Activated CD4-positive, alpha-beta T cell treated with anti-CD3 and anti-CD28 coated beads, Interleukin-2, amount 50 U/mL, for 16 hours (primary cell): ENCODE measurements around the gene OFD1.
A peak's percentile ranks its signal among the peaks of the same experiment; 100 is the strongest.

Experiments used
- DNase-seq: peaks from one replicate; pipeline ENCODE4 v3.0.0-alpha.2; 2020

Gene OFD1

DNA sequence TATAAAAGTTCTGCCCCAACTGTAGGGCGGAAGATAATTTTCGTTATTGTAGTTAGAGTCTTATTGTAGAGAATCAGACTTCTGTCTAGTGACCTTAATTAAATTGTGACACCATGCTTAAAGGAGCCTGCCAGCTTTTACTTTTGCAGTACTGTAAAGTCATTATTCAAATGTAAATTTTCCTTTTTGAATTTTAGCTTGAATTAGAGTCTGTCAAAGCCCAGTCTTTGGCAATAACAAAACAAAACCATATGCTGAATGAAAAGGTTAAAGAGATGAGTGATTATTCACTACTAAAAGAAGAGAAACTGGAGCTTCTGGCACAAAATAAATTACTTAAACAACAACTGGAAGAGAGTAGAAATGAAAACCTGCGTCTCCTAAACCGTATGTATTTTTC is 21.8 kb downstream of the OFD1 start:
- no peak for DNase-seq

DNA sequence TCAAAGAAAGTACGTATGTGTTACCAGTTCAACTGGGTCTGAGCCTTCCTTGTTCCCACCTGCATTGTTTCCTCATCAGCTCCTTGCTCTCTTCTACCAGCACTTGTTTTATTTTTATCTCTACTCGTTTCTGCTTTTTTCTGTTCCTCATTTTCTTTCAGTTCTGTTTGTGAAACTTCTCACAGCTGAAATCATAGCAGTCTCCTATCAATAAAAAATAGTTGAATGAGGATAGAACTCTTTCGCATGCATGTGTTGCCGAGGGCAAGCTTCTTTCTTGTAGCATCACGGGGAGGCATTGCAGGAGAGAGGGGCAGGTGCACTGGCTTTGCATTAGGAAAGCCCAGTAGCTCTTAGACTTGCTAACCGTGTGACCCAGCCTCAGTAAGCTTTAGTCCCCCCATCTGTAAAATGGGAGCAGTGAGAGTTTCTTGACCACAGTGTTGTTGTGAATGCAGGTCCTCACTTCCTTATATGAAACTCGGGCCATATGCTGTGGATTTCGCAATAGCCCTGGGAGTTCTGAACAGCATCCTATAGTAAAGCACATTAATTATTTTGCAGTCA is 24.7 kb downstream of the OFD1 start:
- no peak for DNase-seq

DNA sequence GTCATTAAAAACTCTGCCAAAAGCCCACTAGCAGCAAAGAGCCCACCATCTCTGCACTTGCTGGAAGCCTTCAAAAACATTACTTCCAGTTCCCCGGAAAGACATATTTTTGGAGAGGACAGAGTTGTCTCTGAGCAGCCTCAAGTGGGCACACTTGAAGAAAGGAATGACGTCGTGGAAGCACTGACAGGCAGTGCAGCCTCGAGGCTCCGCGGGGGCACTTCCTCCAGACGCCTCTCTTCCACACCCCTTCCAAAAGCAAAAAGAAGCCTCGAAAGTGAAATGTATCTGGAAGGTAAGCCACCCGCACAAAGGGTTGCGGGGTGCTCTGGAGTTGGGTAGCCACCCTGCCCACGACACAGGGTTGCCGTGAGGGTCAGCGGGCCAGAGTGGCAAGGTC is 25.9 kb downstream of the OFD1 start:
- DNase-seq, result no peak

DNA sequence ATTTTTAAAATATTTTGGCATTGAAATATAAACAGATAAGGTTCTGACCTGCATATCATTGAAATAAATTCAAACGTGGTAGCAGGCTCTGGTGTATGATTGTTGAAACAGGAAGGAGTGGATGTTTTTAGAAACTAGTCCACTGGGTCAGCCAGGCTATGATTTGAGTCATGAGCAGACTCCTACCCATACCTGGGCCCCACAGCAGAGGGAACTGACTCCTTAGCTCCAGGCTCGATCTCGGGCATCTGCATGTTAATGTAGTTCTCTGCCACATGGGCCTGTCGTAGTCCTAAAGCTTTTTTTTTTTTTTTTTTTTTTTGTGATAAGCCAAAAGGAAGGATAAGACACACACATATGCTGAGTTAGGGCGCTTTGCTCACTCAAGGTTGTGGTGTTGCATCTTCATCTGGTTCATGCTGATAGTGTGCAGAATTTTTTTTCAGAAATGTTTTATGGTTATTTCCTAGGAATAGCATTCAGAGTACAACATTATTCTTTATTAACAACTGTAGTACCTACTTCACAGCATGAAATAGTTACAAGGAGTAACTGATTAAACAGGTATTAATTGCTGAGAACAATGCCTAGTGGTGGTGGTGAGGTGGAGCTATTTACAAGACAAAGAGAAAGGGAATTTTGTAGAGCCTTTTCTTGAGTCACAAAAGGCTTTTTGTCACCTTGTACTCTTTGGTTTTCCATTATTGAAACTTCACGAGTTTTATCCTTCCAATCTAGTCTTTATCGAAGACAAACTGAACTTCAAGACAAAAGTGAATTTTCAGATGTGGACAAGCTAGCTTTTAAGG is 27.3 kb downstream of the OFD1 start:
- peak; percentile 14 for DNase-seq

DNA sequence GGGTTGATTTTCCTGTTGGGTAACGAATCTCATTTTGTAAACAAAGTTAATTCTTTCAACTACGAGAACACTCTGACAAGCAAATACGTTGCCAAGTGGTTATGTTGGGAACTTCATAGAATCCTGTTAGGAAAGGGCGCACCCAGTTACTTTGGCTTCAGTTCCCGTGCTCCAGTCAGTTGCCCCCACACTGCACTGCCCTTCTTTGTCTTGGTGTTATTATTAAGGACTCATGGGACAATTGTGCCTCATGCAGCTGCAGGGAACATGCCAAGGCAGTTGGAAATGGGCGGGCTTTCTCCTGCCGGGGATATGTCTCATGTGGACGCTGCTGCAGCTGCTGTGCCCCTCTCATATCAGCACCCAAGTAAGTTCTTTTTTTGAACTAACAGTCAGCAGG is 28.9 kb downstream of the OFD1 start:
- no peak for DNase-seq

DNA sequence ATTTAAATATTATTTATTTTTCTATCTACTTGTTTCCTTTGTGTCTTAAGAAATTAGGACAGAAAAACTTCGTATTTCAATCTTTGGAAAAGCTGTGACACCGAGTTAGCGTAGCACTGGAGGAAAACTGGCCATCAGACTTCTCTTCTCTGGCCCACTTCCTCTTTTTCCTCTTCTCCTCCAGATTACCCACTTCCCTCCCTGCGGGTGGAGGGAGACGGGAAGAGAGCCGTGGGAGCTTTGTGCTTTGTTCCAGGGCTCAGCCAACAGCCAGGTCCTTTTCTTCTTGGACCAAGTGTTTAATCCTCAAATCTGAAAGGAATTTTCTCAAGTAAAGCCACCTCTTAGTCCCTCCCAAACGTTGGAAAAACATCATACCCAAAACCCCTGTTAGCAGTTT is 29.7 kb downstream of the OFD1 start:
- DNase-seq, result no peak

DNA sequence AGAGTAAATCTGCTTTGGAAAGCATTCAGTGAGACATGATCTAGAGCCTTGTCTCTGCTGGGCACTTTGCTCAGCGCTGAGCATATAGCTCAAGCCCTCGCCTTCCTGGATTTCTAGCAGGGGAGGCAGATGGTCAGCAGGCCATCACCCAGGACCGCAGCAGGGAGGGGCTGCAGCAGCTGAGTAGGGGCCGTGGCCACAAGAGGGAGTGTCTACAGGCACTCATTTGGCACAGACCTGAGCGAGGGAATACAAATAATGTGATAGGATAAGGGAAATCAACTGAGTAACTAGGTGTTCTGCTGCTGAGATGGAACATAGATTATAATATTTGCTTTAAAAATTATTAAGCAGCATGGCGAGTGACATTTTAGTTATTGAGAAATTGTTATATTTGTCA is 30.2 kb downstream of the OFD1 start:
- DNase-seq, result no peak

DNA sequence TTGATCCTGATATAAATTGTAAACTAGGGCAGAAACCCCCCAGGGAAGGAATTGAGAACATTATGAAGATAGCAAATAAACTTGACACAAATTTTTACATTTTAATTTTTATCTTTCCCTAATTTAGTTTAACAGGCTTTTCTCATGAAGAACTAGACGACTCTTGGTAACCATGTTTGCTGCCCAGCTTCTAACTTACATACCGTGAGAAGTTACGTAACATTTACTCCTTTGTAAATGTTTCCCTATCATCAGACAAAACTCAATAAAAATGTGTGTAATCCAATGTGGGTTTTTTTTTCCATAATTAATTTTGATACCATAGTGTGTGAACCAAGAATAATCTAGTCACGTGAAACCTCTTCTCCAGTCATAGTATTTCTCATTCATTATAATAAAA is 34.4 kb downstream of the OFD1 start:
- DNase-seq, result no peak

DNA sequence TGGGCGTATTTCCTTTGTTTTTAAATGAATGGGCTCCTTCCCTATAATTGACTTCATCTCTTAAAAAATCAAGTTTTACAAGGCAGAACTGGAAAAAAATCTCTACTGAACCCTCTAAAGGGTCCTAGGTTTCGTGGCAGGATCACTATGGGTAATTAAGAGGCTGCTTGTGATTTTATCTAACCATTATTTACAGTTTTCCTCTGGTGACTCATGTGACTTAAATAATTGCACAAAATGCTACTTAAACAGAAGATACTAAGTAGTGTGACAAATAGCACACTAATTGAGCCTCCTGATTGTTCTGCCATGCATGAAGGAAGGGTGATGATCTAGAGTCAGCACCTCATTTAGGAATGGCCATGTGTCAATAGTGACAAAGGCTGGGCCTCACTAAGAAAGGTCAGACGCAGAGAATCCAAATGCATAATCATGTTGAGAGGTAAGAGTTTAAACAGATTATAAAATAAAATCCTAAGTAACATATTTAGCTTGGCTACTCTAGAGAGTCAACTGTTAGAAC is 35.5 kb downstream of the OFD1 start:
- DNase-seq, result no peak

DNA sequence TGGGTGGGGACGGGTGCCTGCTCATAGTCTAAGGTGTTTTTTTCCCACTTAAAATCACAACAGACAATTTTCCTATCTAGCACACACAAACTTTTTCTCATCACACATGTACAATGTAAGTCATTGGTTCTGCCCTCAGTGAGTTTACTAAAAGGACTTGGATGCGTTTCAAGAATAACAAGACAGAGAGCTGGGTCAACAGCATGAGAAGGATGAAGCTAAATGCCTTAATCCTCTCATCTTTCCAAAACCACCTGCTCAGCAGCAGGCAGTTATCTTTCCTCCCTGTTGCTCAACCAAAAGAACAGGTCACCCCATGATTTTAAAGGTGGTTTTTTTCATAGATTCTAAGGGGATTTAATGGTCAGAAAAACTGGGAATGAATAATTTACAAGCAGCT is 40.1 kb downstream of the OFD1 start:
- DNase-seq, result no peak

DNA sequence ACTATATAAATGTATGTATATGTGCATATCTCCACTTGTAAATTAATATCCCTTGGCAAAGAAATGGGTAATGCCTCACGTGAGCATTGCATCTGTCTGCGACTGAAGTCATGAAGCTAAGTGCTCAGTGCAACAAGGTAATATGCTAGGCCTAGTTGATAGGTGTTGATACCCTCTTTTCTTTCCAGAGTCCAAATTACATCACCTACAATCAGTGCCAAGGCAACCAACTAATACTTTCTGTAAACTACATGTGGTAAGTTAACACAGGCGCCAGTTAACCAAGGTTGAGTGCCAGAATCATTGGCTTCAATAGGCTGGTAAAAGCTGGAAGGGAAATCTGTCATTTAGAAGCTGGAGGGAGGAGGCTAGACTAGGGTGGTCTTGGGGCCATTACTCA is 41.3 kb downstream of the OFD1 start:
- DNase-seq, result no peak

DNA sequence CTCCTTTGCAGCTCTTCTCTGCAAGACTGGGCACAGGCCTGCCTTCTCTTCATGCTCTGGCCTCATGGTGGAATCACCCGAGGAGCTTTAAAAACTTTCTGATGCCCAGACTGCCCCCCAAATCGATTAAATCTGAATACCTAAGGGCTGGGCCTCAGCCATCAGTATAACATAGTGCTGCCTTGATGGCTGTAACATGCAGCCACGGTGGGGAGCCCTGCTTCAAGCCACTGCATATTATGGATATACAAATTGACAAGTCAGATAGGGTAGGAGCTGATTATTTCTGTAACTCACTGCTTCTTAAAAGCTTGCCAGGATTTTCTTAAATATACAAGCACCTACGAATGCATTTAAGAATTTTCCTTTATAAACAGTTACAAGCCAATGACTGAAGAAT is 41.8 kb downstream of the OFD1 start:
- no peak for DNase-seq

DNA sequence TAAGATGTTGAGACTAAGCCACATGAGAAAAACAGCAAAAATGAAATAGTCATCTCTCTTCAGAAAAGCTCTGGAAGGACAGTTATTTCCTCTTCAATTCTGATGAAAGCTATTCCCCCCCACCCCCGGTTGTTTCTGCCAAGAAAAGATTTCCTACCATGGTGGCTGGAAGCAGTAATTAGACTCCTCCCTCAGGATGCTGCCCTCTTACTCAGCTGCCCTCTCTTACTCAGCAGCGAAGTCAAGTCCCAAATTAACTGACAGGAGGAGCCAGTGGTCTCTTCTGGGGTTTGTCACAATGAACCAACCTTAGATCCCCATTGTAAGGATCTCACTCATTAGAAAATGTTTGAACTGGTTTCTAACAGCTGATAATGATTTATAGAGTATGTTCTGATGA is 44.4 kb downstream of the OFD1 start:
- peak; percentile 6 for DNase-seq

DNA sequence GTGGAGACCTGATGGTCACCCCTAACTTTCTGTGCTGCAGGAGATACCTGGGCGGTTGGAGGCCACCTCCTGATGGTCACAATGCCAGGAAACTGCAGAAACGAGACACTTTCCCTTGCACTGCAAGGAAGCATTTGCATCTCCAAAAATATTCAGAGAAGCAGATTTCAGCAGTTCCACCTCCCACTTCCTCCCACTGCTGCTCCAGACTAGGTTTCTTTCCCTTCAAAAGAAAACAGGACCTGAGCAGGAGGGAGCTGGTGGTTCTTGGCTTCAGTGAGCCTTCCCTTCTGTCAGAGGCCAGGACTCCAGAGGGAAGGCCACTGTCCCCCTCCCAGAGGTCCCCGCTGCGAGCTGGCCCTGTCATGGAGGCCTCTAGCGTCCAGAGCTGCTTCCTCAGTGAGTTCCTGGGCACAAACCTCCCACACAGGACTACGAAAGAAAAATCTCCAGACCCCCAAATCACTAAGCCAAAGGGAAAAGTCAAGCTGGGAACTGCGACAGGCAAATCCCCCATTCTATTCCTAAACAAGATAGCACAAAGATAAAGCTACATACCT is 46.4 kb downstream of the OFD1 start:
- DNase-seq, result no peak

DNA sequence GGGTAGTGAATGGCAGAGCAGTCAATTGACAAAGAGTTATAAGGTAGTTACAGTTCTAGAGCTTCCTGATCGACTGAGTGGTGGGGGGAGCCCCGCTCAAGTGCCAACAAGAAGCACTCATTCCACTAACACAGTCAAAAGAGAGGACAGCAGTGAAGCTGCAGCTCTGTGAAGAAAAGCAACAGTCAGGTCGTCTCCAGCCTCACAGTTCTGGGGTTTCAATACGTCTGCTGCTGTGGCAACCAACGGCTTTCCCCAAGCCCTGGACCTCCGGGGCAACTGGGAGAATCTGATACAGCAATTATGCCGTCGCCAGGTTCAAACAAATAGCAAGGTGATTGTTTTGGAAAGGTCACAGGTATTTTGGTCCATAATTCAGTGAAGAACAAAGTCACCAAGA is 51.5 kb downstream of the OFD1 start:
- no peak for DNase-seq

DNA sequence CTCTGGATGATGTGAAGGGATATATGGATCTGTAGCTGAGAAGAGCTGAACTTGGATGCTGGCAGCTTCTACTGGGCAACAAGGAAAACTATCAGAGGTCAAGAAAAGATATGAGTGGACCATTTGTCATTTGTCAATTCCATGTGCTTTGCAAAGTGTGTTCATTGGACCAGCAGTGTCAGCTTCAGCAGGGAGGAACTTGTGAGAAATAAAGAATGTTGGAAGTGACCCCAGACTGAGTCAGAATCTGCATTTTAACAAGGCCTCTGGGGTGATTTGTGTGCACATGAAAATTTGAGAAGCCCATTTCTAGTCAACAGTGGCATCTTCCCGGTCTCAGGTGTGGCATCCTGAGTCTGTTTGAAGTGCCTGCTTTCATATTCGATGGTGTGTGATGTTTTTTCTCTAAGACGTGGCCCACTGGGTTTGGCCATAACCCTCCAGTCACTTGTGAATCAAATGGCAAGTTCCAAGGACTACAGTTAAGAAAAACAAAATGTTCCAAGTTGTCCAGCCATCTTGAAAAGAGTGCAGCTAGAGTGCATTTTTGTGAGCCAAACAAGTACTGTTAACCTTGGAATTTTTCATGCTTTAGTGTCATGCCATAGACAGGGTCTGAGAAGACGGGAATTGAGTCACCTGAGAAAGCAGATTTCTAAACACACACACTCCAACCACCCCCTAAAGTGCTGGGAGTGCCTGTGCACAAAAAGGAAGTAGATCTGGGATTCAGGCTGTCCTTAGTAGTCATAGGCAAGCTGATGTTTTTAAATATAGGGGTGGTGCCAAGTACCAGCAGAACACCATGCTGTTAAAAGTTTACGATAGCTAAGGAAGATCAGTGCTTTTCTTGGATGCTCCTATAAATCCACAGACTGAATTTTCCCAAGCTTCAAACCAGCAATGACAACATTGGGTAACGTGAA is 55.9 kb downstream of the OFD1 start:
- no peak for DNase-seq

DNA sequence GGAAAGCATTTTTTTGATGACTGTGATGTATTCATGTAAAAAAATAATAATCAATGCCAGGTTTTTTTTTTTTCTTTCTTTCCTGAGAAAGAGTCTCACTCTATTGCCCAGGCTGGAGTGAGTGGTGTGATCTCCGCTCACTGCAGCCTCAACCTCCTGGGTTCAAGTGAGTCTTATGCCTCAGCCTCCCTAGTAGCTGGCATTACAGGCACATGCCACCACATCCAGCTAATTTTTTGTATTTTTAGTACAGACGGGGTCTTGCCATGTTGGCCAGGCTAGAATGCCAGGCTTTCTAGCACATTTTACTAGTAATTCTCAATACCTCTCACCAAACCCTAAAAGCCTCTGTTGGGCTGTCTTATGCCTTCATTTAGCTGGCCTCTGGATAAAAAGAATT is 56.6 kb downstream of the OFD1 start:
- DNase-seq, result no peak

DNA sequence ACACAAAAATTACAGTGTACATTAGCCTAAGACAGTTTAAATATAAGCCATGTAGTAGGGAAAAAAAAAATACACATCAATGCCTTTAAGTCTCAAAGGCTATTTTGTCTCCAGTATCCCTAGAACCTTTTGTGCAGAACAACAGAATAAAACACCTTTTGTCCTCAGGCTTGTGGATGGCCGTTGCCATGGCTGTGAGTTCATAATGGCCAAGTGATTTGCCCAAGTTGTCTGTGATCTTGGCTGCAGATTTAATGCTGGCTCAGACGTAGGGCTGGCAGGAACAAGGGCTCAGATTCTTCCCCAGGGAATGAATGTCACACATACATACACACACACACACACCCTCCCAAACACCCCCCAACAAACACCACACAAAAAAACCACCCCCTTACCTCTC is 57.0 kb downstream of the OFD1 start:
- no peak for DNase-seq

DNA sequence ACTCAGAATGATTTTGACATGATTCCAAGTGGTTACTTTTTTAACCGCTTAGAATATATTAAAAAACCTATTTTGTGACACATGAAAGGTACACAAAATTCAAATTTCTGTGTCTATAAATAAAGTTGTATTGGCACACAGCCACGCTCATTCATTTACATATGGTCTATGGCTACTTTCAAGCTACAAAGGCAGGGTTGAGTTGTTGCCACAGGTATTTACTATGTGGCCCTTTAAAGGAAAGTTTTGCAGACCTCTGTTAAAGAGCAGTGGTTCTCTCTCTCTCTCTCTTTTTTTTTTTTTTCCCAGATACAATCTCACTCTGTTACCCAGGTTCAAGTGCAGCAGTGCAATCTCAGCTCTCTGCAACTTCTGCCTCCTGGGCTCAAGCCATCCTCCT is 59.3 kb downstream of the OFD1 start:
- no peak for DNase-seq

DNA sequence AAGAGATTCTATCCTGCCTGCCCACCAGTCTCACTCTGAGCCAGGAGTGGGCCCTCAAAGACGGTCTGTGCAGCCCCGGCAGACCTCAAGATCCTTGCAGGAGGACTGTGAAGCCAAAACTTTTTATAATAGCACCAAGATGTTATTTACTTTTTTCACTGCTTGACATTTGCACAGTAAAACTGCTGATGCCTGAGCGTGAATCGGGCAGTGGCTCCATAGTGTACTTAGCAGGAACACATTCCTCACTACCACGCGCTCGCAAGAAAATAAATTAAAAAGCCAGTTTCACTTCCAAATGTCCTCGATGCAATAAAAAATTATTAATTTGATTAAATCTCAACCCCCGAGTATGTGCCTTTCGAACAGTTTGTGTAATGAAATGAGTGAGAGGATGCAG is 59.9 kb downstream of the OFD1 start:
- DNase-seq, result no peak

DNA sequence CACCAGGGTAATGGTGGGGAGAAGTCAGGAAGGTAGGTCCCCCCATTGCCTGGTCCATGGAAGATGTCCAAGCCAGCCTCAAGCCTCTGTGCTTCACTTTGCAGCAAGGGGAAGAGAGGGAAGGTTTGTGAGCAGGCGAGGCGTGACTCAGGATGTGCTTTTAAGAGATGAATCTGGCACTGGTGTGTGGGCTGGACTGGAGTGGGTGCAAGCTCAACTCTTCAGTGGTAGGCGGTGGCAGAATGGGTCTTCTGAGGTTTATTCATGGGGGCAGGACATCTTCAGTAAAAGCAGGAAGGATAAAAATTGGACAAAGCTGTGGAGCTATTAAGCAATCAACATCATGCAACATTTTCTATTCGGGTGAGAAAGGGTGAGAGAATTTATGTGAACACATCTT is 63.0 kb downstream of the OFD1 start:
- DNase-seq, result no peak

DNA sequence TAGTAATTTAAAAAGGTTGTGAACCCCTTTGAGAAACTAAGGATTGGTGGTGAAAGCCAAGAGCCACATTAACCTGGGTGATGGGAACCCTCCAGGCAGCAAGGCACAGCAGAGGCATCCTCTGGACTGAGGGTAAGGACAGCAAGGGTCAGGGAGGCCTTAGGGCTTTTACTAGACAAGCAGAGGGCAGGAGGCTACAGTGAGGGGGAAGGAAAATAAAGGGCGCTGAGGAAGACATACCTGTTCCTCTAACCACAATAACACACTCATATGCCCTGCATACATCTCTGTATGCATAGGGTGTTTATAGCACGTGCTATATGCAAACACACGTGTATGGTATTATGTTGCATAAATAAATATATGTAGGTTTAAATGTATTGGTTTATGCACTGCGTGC is 63.6 kb downstream of the OFD1 start:
- no peak for DNase-seq

DNA sequence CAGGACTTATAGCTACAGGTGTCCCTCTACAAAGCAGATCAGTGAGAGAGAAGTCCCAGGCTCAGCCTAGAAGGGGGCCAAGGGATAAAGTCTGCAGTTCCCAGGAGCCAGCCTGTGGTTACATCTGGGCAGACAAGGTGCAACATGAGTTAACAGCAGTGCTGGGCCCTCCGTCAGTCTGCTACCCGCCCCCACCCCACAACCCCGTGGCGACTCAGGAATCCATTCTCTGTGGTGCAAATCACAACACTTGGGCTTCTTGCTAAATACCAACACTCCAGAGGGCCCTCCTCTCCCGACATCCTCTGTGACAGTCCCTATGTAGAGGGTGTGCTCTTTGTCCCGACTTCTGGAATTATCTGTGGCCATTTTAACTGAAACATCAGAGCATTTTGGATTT is 68.6 kb downstream of the OFD1 start:
- DNase-seq, result no peak
